AG04449 (cell line): ENCODE measurements around the gene LGR5.
A peak's percentile ranks its signal among the peaks of the same experiment; 100 is the strongest.
"Not testable (repeated sequence)": the region's sequence is repeated elsewhere in the genome, so short reads cannot be mapped to it uniquely, and the experiment has no call there.

ENCODE experiments used
- CTCF ChIA-PET: fragments of 350-600 bp; formaldehyde crosslinking; extraction: SDS; loops from one replicate; lab custom pipeline; 2021; ENCODE audit warnings: antibody characterized with exemption; lab: Yijun Ruan, JAX
- POLR2A ChIA-PET: fragments of 400-600, 350-600 bp; formaldehyde crosslinking; extraction: SDS; loops from one replicate; lab custom pipeline; 2020; ENCODE audit warnings: antibody characterized with exemption, inconsistent platforms; lab: Yijun Ruan, JAX
- DNase-seq: peaks from one replicate; pipeline ENCODE4 v3.0.0-alpha.2; 2010; ENCODE audit warnings: low read depth, low spot score
- H3K4me3 ChIP-seq: 2 replicates; pipeline ENCODE4 v1.5.1; 2011; ENCODE audit warnings: low read depth, mild to moderate bottlenecking, control low read depth, low read length
- CTCF ChIP-seq: IDR thresholded peaks from one replicate; pipeline ENCODE4 v1.5.1; 2011; ENCODE audit warnings: mild to moderate bottlenecking, moderate library complexity, low read length, control low read depth, inconsistent platforms; ENCODE audit not compliant: insufficient read depth; ENCODE audit errors: missing control alignments

The LGR5 gene

GRCh38 chr12:71474791-71475190 is 35.2 kb downstream of the LGR5 start:
- ChIA-PET CTCF (no interaction called here), POLR2A (no interaction called here)
- no peak for TF ChIP-seq CTCF
- DNase-seq, result no peak
- H3K4me3 ChIP-seq, result no peak overlapping the region

GRCh38 chr12:71475280-71475679 is 35.7 kb downstream of the LGR5 start:
- no peak overlapping the region for H3K4me3 ChIP-seq
- no peak for TF ChIP-seq CTCF
- POLR2A ChIA-PET, result no interaction called here
- CTCF ChIA-PET, result no interaction called here
- DNase-seq, result no peak

GRCh38 chr12:71476513-71476912 is 36.9 kb downstream of the LGR5 start:
- TF ChIP-seq CTCF, result no peak
- CTCF ChIA-PET, result interaction anchor here (0.9 to 1.7 kb wide), 3 partner anchors 61 to 85 kb away, joined by 3 to 5 read pairs (median 3); no protein-coding TSS in a partner anchor
- POLR2A ChIA-PET, result no interaction called here
- peak; percentile 92 for DNase-seq
- H3K4me3 ChIP-seq, result no peak overlapping the region

GRCh38 chr12:71477609-71478008 is 38.0 kb downstream of the LGR5 start:
- ChIA-PET CTCF (interaction anchor here (1.7 kb wide), 1 partner anchor 86 kb away, joined by 5 read pairs; no protein-coding TSS in a partner anchor), POLR2A (no interaction called here)
- TF ChIP-seq CTCF, result no peak
- DNase-seq, result no peak
- no peak overlapping the region for H3K4me3 ChIP-seq

- H3K4me3 ChIP-seq, result no peak overlapping the region
- DNase-seq, result no peak
- CTCF ChIA-PET, result interaction anchor here (0.8 to 1.2 kb wide), 2 partner anchors 73 to 74 kb away, joined by 3 to 6 read pairs; no protein-coding TSS in a partner anchor
- TF ChIP-seq CTCF, result no peak
- POLR2A ChIA-PET, result no interaction called here
These were observed 38.7 kb downstream of the LGR5 start for GRCh38 chr12:71478270-71478669.

GRCh38 chr12:71484272-71484905 is 44.8 kb downstream of the LGR5 start:
- ChIA-PET POLR2A (no interaction called here), CTCF (interaction anchor here (0.9 kb wide), 1 partner anchor 152 kb away, joined by 3 read pairs; no protein-coding TSS in a partner anchor)
- no peak for DNase-seq
- no peak overlapping the region for H3K4me3 ChIP-seq
- no peak for TF ChIP-seq CTCF

GRCh38 chr12:71490844-71491243 is 51.2 kb downstream of the LGR5 start:
- DNase-seq, POLR2A ChIA-PET, H3K4me3 ChIP-seq, CTCF ChIA-PET: not testable (repeated sequence)
